HCEC 1CT (cell line): Measurements from ENCODE around the gene EFCAB6.
"Not testable (repeated sequence)": the region's sequence is repeated elsewhere in the genome, so short reads cannot be mapped to it uniquely, and the experiment has no call there.

Experiments used
- DNase-seq: peaks from one replicate; pipeline ENCODE4 v3.0.0-alpha.2; 2017

The EFCAB6 gene

DNA sequence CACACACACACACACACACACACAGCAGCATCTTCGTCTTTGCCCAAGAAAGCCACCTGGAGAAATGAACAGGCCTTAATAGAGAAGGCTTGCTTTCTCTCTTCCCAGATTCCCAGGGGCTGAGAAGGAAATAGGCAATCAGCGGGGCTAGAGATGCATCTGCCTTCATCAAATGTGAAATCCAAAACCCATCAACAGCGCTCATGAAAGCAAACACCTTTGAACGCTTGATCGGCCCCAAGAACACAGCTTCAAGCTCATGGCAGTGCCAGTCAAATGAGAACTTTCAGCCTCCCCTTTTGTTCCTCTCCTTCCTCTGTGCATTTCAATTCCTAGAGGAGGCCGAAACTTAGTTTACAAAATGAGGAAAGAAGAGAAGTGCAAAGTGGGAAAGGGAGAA, 122.7 kb downstream of the EFCAB6 start:
- no peak for DNase-seq

DNA sequence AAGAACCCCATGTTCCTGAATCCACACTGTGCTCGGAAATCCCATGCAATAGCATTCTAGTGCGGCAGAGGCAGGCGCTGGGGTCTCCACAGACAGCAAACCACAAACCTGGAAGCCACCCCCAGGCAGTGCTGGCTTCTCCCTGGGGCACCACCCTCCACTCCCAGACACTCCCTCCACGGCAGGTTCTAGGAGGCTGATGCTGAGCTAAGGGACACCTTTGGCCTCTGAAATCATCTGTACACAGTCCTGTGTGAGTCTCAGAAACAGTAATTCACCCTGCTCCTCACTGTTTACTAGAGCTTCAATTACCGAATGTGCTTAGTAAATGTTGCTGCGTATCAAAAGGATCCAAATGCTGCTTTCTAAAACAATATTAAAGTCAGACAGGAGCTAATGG, 129.3 kb downstream of the EFCAB6 start:
- DNase-seq: no peak

DNA sequence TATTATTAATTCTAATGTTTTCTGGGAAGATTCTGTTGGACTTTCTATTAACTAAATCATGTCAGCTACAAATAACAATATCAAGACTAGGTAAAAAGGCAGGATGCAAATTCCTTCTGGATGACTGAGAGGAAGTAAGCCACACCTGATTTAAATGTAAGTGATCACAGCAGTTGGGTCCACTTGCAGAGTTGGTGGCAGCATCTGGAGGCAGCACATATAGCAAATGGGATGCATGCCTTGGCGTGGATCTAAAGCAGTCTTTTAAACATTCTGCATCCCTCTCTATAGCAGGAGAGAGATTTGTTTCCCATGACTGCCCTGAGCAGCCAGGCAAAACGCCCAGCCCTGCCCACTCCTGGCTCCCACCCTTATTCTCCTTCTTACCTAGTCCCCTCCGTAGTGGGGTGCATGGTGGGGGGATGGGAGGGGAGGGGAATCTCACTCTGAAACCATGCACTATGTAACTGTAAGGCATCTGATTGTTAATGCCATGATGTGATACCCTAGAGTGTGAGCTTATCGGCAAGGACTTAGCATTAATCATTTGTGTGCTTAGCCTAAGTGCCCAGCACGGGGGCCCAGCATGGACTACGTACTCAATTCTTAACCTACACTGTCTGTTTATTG, 130.3 kb downstream of the EFCAB6 start:
- no peak for DNase-seq

DNA sequence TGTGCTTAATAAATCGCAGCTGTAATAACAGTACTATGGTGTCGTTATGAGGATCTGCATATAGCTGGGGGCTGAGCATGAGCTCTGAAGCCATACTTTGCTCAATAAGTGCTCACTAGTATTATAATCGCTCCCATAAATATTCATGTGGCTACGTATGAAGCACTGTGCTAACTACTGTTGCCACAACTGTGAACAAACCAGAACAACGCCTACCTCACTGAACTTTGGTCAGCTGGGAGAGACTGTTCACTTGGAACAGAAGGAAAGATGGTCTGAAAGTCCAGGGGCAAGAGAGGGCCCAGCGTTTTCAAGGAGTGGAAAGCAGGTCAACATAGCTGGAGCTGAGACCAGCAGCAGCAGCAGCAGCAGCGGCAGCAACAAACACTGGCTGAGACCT, 141.6 kb downstream of the EFCAB6 start:
- no peak for DNase-seq

DNA sequence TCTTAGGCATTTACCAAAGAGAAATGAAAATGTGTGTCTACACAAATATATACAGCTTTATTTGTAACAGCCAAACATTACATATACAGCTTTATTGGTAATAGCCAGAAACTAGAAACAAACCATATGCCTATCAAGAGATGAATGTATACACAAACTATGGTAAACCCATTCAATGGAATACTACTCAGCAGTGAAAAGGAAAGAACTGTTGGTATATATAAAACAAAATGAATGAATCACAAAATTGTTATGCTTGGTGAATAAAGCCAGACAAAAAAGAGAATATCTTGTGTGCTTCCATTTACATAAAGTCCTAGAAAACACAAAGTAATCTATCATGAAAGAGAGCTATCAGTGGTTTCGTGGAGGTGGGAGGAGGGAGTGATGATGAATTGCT, 142.9 kb downstream of the EFCAB6 start:
- DNase-seq: no peak

DNA sequence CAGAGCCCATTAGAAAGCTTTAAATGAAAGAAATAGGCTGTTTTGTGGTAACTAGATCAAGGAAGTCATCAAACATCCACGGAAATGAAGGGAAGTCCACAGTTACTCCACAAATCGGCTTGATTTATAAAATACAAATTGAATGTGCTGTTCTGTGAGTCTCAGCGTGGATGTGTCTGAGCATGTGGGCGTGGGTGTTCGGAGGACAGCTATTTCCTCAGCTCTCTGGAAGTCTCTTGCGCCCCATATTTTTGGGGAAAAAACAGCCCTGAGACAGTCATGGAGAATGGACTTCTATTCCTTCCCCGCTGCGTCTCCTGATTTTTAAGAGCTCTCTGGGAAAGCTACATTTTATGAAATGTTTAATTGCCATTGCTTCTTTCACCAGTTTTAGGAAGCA, 144.4 kb downstream of the EFCAB6 start:
- DNase-seq: no peak

DNA sequence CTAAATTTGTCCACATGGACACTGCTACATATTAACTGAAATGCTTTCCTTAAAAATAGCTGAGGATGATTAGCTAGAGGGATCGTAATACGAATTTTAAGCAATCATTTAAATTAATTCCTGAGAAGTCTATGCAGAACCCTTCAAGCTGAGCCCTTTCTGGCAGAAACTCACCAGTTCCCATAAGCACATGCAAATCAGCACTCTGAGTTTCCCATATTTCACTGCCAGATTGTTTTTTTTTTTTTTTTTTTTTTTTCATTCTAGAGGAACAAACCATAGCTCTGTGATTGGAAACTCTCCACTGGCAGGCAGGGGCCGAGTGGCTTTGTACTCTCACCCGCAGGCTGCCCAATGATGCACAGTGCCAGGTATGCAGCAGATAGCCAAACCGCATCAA, 145.6 kb downstream of the EFCAB6 start:
- no peak for DNase-seq

DNA sequence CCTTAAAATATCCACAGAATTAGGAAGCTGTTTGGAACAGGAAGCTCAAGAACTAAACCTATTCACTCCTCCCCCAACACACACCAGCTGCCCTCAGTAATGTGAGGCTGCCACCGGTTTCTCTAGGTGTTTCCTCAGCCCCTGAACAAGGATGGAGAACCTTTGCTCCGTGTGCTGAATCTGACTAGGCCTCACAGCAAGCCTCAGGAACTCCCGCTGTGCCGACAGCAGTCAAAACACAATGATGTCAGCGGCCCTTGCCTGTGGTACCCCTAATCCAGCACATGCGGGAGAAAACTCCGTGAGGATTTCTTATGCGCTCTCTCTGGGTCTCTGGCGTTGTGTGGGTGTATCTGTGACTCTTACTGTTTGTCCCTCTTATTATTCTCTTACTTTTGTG, 153.3 kb downstream of the EFCAB6 start:
- DNase-seq: no peak

DNA sequence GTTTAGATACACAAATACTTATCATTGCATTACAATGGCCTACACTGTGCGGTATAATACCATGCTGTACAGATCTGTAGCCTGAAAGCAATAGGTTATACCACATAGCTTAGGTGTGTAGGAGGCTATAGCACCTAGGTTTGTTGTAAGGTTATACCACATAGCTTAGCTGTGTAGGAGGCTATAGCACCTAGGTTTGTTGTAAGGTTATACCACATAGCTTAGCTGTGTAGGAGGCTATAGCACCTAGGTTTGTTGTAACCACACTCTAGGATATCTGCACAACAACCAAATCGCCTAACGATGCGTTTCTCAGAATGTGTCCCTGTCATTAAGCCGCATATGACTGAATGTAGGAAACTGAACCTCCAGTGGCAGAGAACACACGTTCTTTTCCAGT, 155.5 kb downstream of the EFCAB6 start:
- not testable (repeated sequence) for DNase-seq

DNA sequence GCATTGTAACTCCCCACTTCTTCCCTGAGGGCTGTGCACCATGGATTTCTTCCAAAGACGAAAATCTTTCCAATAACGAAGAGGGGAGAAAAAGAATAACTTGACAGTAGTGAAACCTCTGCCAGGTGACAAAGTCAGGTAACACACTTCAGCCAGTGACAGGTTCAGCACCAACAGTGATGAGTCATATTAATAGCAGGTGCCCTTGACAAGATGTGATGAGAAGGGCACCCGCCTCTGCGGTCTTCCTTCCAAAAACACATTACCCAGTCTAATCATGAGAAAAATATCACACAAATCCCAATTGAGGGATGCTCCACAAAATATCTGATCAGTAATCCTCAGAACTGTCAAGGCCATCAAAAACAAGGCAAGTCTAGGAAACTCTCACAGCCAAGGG, 157.8 kb downstream of the EFCAB6 start:
- DNase-seq: no peak

DNA sequence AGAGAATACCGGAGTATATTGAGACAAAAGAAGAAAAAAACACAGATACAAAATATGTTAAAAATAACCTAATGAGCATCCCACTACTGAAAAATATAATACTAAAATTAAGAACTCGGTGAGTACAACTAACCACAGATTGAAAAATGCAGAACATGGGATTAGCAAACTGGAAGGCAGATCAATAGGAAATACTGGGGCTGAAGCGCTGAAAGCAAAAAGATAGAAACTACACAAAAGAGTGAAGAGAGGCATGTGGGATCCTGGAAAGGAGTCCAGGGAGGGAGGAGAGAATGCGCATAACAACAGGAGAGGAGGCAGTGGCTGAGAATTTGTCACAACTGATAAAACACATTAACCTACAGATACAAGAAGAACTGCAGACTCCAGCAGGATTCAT, 159.3 kb downstream of the EFCAB6 start:
- no peak for DNase-seq

DNA sequence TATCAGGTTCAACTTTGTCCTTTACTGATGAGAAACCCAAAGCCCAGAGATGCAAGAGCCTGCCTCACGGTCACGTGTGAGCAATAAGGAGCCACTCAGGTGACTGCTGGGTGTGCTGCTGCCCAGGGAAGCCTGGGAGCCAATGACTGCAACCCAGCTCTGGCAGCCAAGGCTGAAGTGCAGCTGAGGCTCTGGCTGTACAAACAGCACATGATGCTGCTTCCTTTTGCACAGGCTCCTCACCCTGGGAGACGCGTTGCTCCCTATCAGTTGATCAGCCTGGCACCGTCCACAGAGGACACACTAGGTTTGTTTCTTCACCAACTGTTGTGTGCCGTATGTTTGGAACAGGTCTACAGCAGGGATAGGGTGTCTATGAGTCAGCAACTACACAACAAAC, 168.7 kb downstream of the EFCAB6 start:
- no peak for DNase-seq

DNA sequence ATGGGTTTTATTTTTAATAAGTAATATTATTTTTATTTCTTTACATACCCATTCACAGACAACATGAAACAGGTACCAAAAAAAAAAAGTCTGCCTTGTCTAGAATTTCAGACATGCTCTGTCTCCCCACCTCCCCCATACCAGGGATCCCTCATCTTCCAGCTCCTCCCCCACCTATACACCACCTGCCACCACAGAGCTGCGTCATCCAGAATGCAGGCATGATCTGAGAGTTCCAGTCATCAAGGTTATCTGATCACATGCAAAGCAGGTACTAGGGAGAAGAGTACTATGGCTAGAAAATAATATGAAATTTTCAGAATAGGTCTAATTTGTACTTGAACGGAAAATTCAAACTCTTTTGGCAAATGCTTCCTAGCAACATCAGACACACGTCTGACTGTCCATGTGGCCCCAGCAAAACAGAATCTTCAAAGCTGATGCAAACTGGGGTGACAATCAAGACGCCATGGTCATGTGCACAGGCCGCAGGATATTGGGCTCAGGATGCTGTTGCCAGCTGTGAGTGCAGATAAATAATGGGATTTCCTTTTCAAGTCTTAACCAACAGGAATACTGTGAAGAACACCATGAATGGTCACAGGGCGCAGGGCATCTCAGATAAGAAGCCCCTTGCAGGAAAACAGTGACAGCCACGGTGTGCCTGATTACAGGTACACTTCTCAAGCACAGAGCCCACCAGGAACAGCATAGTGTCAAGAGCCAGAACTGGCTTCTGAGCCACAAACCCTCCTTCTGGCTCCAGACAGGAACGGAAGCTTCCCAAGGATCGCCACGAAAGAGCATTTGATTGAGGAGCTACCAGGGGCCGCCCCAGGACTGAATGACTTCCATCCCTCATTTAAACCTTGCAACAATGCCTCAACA, 169.5 kb downstream of the EFCAB6 start:
- DNase-seq: no peak

DNA sequence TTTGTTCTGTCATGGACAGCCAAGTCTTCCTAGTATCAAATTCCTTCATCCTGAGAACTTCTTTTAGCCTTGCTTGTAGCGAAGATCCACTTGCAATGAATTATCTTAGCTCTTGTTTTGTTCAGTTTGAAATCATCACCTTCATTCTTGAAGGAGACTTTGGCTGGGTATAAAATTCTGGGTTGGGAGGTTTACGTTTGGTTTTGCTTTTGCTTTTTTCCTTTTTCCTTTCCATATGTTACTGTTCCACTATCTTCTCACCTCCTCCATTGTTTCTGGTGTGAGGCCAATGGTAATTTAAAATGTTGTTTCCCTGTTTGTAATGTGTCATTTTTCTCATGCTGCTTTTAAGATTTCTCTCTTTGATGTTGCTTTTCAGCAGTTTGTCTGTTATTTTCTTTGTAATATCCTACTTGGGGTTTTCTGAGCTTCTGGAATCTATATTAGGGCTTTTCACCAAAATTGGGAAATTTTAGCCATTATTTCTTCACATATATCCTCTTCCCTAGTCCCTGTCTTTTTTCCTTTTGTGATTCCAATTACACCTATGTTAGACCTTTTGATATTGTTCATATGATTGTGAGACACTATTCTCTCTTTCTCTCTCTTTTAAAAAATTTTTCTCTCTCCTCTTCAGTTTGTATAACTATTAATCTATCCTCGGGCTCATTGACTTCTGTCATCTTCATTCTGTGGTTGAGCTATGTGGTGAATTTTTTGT, 172.7 kb downstream of the EFCAB6 start:
- no peak for DNase-seq

DNA sequence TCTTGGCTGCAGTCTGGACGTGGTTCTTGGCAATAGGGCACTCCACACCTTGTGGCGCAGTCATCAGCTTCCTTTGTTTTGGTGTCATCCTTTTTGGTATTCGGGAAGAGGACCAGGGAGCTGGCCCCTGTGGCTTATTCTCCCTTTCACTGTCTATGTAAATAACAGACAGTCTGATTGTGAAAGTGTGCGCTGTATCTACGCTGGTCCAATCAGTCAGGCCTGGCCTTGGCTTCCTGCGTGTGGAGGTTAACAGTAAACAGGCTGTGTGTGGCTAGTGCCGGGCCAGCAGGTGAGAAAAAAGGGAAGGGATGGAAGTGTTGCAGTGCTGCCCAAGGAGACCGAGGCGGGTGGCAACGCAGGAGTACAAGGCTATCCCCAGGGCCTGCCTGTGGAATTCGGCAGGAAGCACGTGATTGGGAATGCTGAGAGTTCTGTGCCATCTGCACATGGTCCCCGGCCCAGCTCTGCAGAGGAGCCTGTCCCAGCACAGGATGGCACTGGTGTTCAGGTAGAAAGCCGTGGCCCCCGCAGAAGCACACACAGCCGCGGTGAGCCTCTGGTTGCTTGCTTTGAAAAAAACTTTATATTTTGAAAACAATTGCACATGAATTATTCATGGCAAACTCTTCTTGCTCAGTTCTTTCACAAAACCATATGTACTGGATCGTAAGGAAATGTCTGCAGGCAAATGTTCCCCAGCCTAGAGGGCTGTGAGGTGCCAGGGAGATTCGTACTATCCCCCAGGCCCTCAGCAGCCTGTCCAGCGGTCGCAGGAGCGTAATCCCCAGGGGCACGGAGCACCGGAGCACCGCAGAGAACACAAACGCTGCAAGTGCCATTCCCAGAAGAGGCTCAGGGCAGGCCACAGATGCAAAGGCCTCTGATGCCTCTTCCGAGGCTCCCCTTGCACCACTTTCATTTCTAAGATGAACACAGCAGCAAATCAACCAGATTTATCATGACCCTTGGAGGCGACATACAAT, 174.5 kb downstream of the EFCAB6 start:
- no peak for DNase-seq

DNA sequence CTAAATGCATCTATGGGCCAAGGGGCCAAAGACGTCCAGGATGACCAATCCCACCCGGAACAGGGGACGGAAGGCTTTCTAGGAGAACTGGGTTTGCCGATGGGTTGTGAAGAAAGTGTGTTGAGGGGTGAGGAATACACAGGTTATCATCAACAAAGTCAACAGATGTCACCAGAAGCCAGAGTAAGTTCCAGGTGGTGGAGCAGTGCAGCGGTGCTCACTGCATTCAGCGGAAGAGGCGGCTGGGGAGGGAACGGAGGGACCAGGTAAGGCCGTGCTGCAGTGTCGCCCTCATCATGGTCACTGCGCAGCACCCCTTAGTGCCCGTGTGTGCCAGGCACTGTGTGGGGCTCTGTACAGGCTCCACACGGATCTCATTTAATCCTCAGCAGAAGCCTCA, 176.0 kb downstream of the EFCAB6 start:
- no peak for DNase-seq

DNA sequence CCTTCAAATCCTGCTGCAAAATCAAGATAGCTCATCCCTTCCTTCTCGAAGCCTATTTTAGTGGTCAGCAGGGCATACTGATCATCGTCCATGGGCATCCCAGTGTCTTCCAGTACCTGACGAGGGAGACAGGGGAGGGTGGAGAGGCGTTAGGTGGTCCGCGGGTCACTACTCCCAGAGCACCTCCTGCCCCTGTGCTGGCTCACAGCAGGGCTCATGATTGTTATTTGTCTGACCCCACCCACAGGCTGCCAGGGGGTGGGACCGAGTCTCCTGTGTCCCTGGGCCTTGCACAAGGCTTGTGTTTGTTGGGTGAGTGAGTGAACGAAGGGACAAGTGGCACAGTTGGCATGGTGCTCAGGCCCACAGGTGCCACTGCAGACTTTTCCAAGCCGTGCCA, 177.0 kb downstream of the EFCAB6 start:
- DNase-seq: no peak

DNA sequence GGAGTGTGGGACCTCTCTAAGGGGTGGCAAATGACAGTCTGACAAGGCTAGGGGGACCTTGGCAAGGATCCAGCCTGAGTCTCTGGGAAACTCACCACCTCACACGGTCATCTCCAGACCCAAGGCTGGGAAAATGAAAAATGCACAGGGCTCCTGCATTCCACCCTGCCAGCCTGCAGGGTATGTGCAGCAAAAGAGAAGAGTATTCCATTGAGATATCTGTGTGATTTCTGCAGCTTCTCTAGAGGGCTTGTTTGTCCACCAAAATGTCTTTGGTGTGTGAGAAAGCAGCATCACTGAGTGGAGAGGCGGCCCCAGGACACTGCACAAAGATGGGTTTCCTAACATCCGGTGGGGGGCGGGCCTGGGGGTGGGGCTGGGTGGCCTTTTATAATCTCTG, 177.8 kb downstream of the EFCAB6 start:
- no peak for DNase-seq

DNA sequence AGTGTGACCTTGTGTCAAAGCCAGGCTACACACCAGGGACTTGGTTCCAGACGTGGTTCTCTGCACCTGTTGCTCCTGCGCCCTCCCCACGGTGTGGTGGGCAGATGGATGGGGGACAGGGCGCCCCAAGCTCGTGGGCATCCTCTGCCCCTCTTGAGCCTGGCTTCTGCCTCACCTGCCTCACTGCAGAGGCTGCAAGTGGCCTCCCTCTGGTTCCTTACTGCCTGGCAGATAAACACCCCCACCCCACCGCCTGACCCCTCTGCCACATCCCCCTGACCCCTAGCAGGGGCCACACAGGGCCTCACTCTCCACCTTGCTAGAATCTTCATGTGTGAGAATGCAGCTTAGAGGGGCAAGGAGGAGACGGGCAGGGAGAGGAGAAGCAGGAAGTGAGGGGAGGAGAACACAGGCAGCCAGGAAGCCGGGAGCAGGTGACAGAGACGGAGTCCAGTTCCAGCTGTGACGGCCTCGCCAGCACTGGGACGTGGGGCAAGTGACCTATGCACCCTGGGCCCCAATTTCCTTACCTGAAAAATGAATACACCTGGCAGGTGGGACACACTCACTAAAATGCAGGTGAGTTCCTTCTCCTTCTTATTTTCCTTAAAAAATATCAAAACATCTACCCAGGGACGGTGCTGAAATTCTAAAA, 178.3 kb downstream of the EFCAB6 start:
- no peak for DNase-seq

DNA sequence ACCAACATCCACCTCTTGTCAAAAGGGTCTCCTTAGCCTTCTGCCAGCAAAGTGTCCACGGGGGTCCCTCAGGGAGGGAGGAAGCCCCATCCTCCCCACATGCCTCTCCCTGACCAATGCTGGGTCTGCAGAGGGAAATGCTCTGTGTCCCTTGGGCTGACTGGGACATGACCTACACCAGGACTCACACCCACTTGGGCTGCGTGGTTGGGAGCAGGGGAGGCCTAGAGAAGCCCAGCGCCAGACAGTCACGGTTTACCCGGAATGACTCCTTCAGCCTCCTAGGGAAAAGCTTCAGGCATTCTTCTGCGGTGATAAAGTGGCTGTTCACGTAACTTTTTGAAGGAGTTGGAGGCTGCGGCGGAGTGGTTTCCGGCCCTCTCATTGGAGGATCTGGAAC, 180.3 kb downstream of the EFCAB6 start:
- DNase-seq: no peak

DNA sequence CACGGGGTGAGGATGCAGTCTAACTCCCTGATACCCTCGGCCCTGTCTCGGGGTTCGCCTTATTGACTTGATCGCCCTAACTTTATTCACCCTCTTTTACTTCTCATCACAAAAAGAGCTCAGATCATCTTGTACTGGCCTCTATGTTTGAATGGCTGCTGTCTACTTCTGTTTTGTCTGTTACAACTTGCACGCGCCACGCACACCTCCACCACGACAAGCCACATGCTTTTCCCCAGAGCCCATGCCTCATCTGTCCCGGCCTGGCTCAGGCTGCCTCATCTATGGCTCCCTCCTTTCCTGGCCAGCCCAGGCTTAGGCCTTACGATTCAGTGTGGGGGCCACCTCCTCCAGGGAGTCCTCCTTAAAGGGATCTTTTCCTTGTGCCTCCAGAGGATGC, 180.9 kb downstream of the EFCAB6 start:
- no peak for DNase-seq

DNA sequence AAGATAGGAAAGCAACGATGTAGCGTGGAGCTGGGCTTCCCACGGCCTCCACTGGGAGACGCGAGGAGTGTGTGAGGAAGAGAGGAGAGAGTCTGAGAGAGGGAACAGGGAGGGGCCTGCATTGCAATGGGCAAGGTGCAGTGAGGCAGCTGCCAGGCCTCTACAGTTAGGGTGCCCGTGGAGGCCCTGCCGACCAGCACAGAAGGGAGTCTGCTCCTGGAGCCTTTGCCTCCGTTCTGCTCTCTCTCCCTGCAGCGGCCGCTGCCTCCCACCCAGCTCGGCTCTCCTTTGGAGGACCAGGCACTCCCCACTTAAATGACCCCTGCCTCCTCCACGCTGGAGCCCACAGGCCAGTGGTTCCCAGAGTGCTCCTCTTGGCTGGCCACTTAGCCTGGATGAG, 181.7 kb downstream of the EFCAB6 start:
- no peak for DNase-seq
